ENCODE results near the gene RASA4B.
A peak's percentile ranks its signal among the peaks of the same experiment; 100 is the strongest.

Gene RASA4B

GRCh38 chr7:102454468-102454867 is 63.1 kb downstream of the RASA4B start:
- DNase-seq (ENCODE audit: low read depth in 2 of 2) = no peak

GRCh38 chr7:102453319-102453718 is 64.3 kb downstream of the RASA4B start:
- no peak for DNase-seq (ENCODE audit: low read depth in 2 of 2)

GRCh38 chr7:102452451-102452850 is 65.1 kb downstream of the RASA4B start:
- no peak for DNase-seq (ENCODE audit: low read depth in 2 of 2)

GRCh38 chr7:102451371-102452054 is 66.1 kb downstream of the RASA4B start:
- DNase-seq (ENCODE audit: low read depth in 2 of 2) = no peak

GRCh38 chr7:102450242-102450641 is 67.3 kb downstream of the RASA4B start:
- DNase-seq (ENCODE audit: low read depth in 2 of 2) = no peak

GRCh38 chr7:102449136-102449535 is 68.4 kb downstream of the RASA4B start:
- DNase-seq (ENCODE audit: low read depth in 2 of 2) = no peak

GRCh38 chr7:102447311-102447710 is 70.3 kb downstream of the RASA4B start:
- no peak for DNase-seq (ENCODE audit: low read depth in 2 of 2)

- DNase-seq (ENCODE audit: low read depth in 2 of 2) = no peak
Observed at GRCh38 chr7:102446387-102447156, 71.0 kb downstream of the RASA4B start.

- DNase-seq (ENCODE audit: low read depth in 2 of 2) = no peak
Observed at GRCh38 chr7:102445674-102446071, 71.9 kb downstream of the RASA4B start.

GRCh38 chr7:102444961-102445673 is 72.5 kb downstream of the RASA4B start:
- DNase-seq (ENCODE audit: low read depth in 2 of 2) = no peak

- no peak for DNase-seq (ENCODE audit: low read depth in 2 of 2)
Observed at GRCh38 chr7:102439963-102440795, 77.4 kb downstream of the RASA4B start.

- no peak for DNase-seq (ENCODE audit: low read depth in 2 of 2)
Observed at GRCh38 chr7:102436118-102436517, 81.5 kb downstream of the RASA4B start.

- DNase-seq (ENCODE audit: low read depth in 2 of 2) = no peak
Observed at GRCh38 chr7:102434039-102434486, 83.5 kb downstream of the RASA4B start.

GRCh38 chr7:102433219-102434038 is 84.1 kb downstream of the RASA4B start, which contains the start of gene ORAI2:
TSS of gene ORAI2 (plus strand) at chr7:102433575. CDS start at chr7:102438957, 5,382 bp downstream.
- peak; percentile 70 to 80 for DNase-seq (ENCODE audit: low read depth in 2 of 2)

All from stimulated activated CD4-positive, alpha-beta T cell treated with anti-CD3 and anti-CD28 coated beads, Interleukin-15, amount 100 ng/mL, for 48 hours (primary cell).